ENCODE data around the gene CDKN2AIP.

DNA sequence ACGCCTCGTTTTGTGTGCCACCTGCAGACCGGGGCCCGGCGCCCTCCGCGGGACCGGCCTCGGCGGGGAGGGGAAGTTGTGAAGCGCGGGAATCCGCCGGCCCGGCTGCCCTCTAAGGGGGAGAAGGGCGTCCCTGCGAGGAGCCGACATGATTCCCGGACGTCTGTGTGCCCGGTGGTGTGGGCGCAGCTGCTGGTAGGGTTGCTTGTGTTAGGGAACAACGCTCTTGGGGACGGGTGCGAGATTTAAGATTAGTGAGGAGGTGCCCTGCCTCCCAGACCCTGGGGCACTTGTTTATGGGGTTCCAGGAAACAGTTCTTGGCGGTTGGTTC lies 627 bp downstream of the CDKN2AIP start:
- TF ChIP-seq, protein P1, sequence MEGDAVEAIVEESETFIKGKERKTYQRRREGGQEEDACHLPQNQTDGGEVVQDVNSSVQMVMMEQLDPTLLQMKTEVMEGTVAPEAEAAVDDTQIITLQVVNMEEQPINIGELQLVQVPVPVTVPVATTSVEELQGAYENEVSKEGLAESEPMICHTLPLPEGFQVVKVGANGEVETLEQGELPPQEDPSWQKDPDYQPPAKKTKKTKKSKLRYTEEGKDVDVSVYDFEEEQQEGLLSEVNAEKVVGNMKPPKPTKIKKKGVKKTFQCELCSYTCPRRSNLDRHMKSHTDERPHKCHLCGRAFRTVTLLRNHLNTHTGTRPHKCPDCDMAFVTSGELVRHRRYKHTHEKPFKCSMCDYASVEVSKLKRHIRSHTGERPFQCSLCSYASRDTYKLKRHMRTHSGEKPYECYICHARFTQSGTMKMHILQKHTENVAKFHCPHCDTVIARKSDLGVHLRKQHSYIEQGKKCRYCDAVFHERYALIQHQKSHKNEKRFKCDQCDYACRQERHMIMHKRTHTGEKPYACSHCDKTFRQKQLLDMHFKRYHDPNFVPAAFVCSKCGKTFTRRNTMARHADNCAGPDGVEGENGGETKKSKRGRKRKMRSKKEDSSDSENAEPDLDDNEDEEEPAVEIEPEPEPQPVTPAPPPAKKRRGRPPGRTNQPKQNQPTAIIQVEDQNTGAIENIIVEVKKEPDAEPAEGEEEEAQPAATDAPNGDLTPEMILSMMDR (IDR thresholded peaks at IDR 0.05) = no peak
- TF ChIP-seq POLR2A (IDR thresholded peaks at IDR 0.05) = no peak

All from thyroid gland (tissue), 4 donors.